ENCODE results near the gene ADISSP.

DNA sequence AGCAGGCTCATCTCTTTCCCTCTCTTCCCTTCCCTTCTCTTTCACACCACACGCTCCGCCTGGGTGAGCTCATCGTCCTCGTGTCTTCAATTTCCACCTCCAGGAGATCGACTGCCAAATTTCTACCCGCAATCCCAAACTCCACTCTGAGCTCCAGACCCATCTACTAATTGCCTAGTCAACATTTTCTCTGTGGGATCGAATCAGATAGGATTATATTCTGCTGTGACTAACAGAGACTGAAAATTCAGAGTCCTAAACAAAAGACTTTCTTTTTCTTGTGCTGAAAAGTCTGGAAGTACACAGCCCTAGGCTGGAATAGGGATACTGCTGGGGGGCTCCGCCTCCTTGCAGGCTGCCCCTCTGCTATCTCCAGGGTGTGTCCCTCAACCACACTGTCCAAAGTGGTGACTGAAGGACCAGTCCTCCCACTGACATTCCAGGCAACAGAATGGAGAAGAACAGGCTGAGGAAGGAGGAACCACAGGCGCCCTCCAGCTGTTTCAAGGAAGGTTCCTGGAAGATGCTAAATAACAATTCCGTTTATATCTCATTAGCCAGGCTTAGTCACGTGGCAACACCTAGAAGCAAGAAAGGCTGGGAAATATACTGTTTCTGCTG is 40.0 kb downstream of the ADISSP start:
- TF ChIP-seq, protein P1, sequence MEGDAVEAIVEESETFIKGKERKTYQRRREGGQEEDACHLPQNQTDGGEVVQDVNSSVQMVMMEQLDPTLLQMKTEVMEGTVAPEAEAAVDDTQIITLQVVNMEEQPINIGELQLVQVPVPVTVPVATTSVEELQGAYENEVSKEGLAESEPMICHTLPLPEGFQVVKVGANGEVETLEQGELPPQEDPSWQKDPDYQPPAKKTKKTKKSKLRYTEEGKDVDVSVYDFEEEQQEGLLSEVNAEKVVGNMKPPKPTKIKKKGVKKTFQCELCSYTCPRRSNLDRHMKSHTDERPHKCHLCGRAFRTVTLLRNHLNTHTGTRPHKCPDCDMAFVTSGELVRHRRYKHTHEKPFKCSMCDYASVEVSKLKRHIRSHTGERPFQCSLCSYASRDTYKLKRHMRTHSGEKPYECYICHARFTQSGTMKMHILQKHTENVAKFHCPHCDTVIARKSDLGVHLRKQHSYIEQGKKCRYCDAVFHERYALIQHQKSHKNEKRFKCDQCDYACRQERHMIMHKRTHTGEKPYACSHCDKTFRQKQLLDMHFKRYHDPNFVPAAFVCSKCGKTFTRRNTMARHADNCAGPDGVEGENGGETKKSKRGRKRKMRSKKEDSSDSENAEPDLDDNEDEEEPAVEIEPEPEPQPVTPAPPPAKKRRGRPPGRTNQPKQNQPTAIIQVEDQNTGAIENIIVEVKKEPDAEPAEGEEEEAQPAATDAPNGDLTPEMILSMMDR (IDR thresholded peaks at IDR 0.05), result no peak
- no peak for TF ChIP-seq ZFX (IDR thresholded peaks at IDR 0.05; ENCODE audit: borderline replicate concordance)
